Sigmoid colon (tissue), 4 donors: ENCODE data around the gene PKN1.

Experiments used
- EP300 ChIP-seq, 4 donors: sonication (generic); formaldehyde crosslinking; IDR thresholded peaks; one replicate each; pipeline ENCODE4 v1.6.1; 2017; ENCODE audit warnings: antibody characterized with exemption in 4 of 4
- POLR2A ChIP-seq, 2 donors: fragments of 450-650 bp; IDR thresholded peaks; one replicate each; pipeline ENCODE4 v1.6.1; 2016; ENCODE audit warnings: antibody characterized with exemption in 2 of 2, mild to moderate bottlenecking in 2 of 2, moderate library complexity in 2 of 2
- POLR2AphosphoS5 ChIP-seq, 4 donors: sonication (generic); formaldehyde crosslinking; IDR thresholded peaks; one replicate each; pipeline ENCODE4 v1.6.1; 2017; ENCODE audit warnings: antibody characterized with exemption in 4 of 4
- TF ChIP-seq, protein P1 (sequence below), 4 experiments: fragments of 450-650 bp in 3 of 4; fragments of 200-600 bp in 1 of 4; IDR thresholded peaks; one replicate each; pipeline ENCODE4 v1.5.1; 2016 to 2019; ENCODE audit warnings: antibody characterized with exemption in 4 of 4, mild to moderate bottlenecking in 3 of 4, moderate library complexity in 2 of 4

DNA sequence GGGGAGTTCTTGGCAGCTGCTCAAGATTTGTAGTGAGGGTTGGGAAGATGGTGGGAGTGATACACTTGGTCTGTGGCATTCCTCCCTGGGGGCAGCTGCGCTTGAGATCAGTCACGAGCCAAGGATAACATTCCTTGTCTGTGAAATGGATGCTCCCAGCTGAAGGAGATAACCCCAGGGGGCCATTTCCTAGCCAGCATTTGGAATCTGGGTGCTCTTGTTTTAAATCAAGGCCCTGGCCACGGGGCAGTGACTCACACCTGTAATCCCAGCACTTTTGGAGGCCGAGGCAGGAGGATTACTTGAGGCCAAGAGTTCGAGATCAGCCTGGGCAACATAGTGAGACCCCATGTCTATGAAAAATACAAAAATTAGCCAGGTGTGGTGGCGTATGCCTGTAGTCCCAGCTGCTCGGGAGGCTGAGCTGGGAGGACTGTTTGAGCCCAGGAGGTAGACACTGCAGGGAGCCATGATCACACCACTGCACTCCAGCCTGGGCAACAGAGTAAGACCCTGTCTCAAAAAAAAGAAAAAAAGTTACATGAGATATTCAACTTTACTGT lies 4.6 kb downstream of the PKN1 start:
- TF ChIP-seq, protein P1, sequence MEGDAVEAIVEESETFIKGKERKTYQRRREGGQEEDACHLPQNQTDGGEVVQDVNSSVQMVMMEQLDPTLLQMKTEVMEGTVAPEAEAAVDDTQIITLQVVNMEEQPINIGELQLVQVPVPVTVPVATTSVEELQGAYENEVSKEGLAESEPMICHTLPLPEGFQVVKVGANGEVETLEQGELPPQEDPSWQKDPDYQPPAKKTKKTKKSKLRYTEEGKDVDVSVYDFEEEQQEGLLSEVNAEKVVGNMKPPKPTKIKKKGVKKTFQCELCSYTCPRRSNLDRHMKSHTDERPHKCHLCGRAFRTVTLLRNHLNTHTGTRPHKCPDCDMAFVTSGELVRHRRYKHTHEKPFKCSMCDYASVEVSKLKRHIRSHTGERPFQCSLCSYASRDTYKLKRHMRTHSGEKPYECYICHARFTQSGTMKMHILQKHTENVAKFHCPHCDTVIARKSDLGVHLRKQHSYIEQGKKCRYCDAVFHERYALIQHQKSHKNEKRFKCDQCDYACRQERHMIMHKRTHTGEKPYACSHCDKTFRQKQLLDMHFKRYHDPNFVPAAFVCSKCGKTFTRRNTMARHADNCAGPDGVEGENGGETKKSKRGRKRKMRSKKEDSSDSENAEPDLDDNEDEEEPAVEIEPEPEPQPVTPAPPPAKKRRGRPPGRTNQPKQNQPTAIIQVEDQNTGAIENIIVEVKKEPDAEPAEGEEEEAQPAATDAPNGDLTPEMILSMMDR (IDR thresholded peaks at IDR 0.05) = no peak
- TF ChIP-seq EP300 (IDR thresholded peaks at IDR 0.05) (no peak), POLR2AphosphoS5 (IDR thresholded peaks at IDR 0.05) (no peak), POLR2A (IDR thresholded peaks at IDR 0.05) (no peak)
